Islet precursor cell (in vitro differentiated cells): ENCODE data around the gene CNGA3.
A peak's percentile ranks its signal among the peaks of the same experiment; 100 is the strongest.

ENCODE experiments used
- DNase-seq: peaks from one replicate; pipeline ENCODE4 v3.0.0-alpha.2; 2018

Gene CNGA3

DNA sequence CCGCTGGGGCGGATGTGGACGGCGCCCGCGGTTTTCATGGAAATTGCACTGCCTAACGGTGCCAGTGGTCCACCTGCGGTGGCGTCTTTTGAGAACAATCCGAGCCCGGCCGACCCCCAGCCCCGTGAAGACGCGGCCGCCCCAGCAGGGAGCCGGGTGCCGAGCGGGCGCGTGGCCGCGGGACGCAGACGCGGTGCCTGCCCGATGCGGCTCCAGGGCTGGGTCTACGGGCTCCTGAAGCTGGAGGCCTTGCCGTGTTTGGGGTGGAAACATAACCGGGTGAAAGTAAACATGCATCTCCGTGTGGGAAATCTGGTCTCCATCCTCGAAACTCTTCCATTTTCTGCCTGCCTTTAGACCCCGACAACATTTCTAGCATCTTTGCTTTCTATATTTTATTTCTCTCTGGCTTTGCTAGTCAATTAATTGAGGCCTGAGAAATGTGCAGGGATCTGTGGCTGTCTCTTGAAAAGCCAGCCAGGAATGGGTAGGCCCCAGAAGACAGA, 99.0 kb downstream of the CNGA3 start:
- DNase-seq = peak; percentile 67

DNA sequence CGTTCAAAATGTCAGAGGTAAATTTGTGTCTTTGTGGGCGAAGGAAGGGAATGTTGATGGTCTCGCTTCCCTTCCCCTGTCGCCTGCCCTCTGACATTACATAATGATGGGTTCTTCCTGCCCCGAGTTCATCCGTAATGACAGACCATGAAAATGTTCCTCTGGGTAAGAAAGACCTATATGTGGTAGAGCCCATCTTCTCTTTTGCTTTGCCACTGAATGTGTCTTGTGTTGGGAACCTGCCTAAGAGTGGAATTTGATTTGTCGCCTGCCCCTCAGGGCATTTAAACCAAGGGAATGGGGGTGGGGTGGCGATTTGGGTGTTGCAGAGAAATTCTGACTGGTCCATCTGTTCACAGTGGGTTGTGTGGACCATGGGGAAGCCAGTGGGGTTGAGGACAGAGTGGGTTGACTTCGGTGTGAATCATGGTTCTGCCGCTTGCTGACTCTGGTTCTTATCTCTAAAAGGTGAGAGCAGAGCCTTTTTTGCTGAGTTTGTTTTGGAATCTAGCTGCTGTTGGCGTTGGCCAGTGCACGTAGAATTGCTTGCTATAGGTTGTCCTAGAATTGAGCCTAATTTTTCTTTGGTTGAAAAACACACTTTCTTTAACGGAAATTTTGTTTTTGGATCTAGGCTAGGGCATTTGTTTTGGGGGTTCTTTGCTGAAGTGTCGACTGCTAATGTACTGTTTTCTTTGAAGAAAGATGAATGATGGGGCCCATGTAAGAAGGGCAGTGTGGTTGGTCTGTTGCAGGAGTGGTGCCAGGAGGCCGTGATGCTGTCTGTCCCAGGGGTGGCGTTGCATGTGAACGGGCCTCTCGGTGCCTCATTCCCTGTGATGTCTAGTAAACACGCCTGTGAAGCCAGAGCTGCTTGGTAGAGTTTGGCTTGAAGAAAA, 99.7 kb downstream of the CNGA3 start:
- no peak for DNase-seq

DNA sequence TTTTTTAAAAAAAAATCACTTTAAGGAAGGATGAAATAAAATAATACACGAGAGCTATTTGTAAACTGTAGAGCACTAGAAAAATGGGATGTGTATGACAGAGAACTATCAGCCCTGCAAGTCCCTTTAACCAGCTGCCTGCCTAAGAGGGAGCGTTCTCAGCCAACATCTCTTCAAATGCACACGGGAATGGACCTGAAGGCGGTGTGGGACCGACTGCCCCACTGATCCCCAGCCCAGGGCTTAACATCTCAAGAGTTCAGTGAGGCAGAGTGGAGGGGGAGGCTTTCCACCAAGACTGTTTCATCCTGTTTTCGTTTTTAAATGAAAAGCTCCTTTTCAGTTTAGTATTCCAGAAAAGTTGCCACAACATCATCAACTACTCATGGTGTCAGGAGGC, 100.6 kb downstream of the CNGA3 start:
- DNase-seq = no peak
